ENCODE data around the gene FOXI3.

Gene FOXI3

GRCh38 chr2:88452565-88452905 is at the start of gene FOXI3:
Gene FOXI3 (minus strand): TSS chr2:88452693. CDS start chr2:88452535, 158 bp downstream.
- H3K9ac ChIP-seq (ENCODE audit: low read length in 5 of 5) = no peak within 1 kb of the TSS
- H3K9me3 ChIP-seq (ENCODE audit: control insufficient read depth in 5 of 5, low read length in 5 of 5) = peaks cover 0 to 2% (median 0%) of the 10 kb centered on the region in 5 donors
- peak within 1 kb of the TSS in 1 of 5 donors; percentile 44 for H3K4me3 ChIP-seq (ENCODE audit: low read depth in 1 of 5, low read length in 5 of 5)
- peaks cover 0 to 11% (median 4%) of the 10 kb centered on the region in 5 donors for H3K4me1 ChIP-seq (ENCODE audit: control insufficient read depth in 5 of 5, insufficient read depth in 5 of 5, low read length in 5 of 5)
- peaks cover 32 to 56% (median 39%) of the 10 kb centered on the region in 5 donors for H3K27me3 ChIP-seq (ENCODE audit: control insufficient read depth in 5 of 5, insufficient read depth in 4 of 5, low read length in 5 of 5)
- no peak within 1 kb of the TSS for H3K27ac ChIP-seq (ENCODE audit: low read depth, low read length)
- no peaks in the 10 kb centered on the region for H3K36me3 ChIP-seq (ENCODE audit: control insufficient read depth in 5 of 5, insufficient read depth in 5 of 5, low read length in 5 of 5)

GRCh38 chr2:88500691-88501090 is 48.2 kb upstream of the FOXI3 start:
- Histone ChIP-seq H3K9ac (ENCODE audit: low read length in 5 of 5) (no peak overlapping the region), H3K4me1 (ENCODE audit: control insufficient read depth in 5 of 5, insufficient read depth in 5 of 5, low read length in 5 of 5) (no peaks in the 10 kb centered on the region), H3K9me3 (ENCODE audit: control insufficient read depth in 5 of 5, low read length in 5 of 5) (peaks cover 0 to 6% (median 3%) of the 10 kb centered on the region in 5 donors), H3K4me3 (ENCODE audit: low read depth in 1 of 5, low read length in 5 of 5) (no peak overlapping the region), H3K27ac (ENCODE audit: low read depth, low read length) (no peak overlapping the region), H3K36me3 (ENCODE audit: control insufficient read depth in 5 of 5, insufficient read depth in 5 of 5, low read length in 5 of 5) (no peaks in the 10 kb centered on the region), H3K27me3 (ENCODE audit: control insufficient read depth in 5 of 5, insufficient read depth in 4 of 5, low read length in 5 of 5) (peaks cover 0 to 3% (median 0%) of the 10 kb centered on the region in 5 donors)

- peaks cover 0 to 6% (median 3%) of the 10 kb centered on the region in 5 donors for H3K9me3 ChIP-seq (ENCODE audit: control insufficient read depth in 5 of 5, low read length in 5 of 5)
- peaks cover 0 to 3% (median 0%) of the 10 kb centered on the region in 5 donors for H3K27me3 ChIP-seq (ENCODE audit: control insufficient read depth in 5 of 5, insufficient read depth in 4 of 5, low read length in 5 of 5)
- no peaks in the 10 kb centered on the region for H3K4me1 ChIP-seq (ENCODE audit: control insufficient read depth in 5 of 5, insufficient read depth in 5 of 5, low read length in 5 of 5)
- H3K4me3 ChIP-seq (ENCODE audit: low read depth in 1 of 5, low read length in 5 of 5) = no peak overlapping the region
- no peaks in the 10 kb centered on the region for H3K36me3 ChIP-seq (ENCODE audit: control insufficient read depth in 5 of 5, insufficient read depth in 5 of 5, low read length in 5 of 5)
- no peak overlapping the region for H3K27ac ChIP-seq (ENCODE audit: low read depth, low read length)
- no peak overlapping the region for H3K9ac ChIP-seq (ENCODE audit: low read length in 5 of 5)
These were observed 46.7 kb upstream of the FOXI3 start for GRCh38 chr2:88499204-88499603.

GRCh38 chr2:88493481-88493880 is 41.0 kb upstream of the FOXI3 start:
- Histone ChIP-seq H3K27ac (ENCODE audit: low read depth, low read length) (no peak overlapping the region), H3K9ac (ENCODE audit: low read length in 5 of 5) (no peak overlapping the region)

GRCh38 chr2:88492002-88492401 is 39.5 kb upstream of the FOXI3 start:
- no peak overlapping the region for H3K9ac ChIP-seq (ENCODE audit: low read length in 5 of 5)
- H3K27me3 ChIP-seq (ENCODE audit: control insufficient read depth in 5 of 5, insufficient read depth in 4 of 5, low read length in 5 of 5) = no peaks in the 10 kb centered on the region
- H3K36me3 ChIP-seq (ENCODE audit: control insufficient read depth in 5 of 5, insufficient read depth in 5 of 5, low read length in 5 of 5) = no peaks in the 10 kb centered on the region
- no peaks in the 10 kb centered on the region for H3K4me1 ChIP-seq (ENCODE audit: control insufficient read depth in 5 of 5, insufficient read depth in 5 of 5, low read length in 5 of 5)
- no peaks in the 10 kb centered on the region for H3K9me3 ChIP-seq (ENCODE audit: control insufficient read depth in 5 of 5, low read length in 5 of 5)
- no peak overlapping the region for H3K27ac ChIP-seq (ENCODE audit: low read depth, low read length)
- H3K4me3 ChIP-seq (ENCODE audit: low read depth in 1 of 5, low read length in 5 of 5) = no peak overlapping the region

More at GRCh38 chr2:88493481-88493880, 41.0 kb upstream of the FOXI3 start:
- no peaks in the 10 kb centered on the region for H3K9me3 ChIP-seq (ENCODE audit: control insufficient read depth in 5 of 5, low read length in 5 of 5)
- no peak overlapping the region for H3K4me3 ChIP-seq (ENCODE audit: low read depth in 1 of 5, low read length in 5 of 5)
- no peaks in the 10 kb centered on the region for H3K4me1 ChIP-seq (ENCODE audit: control insufficient read depth in 5 of 5, insufficient read depth in 5 of 5, low read length in 5 of 5)
- no peaks in the 10 kb centered on the region for H3K36me3 ChIP-seq (ENCODE audit: control insufficient read depth in 5 of 5, insufficient read depth in 5 of 5, low read length in 5 of 5)
- H3K27me3 ChIP-seq (ENCODE audit: control insufficient read depth in 5 of 5, insufficient read depth in 4 of 5, low read length in 5 of 5) = peaks cover 0 to 3% (median 0%) of the 10 kb centered on the region in 5 donors

GRCh38 chr2:88489181-88489580 is 36.7 kb upstream of the FOXI3 start:
- Histone ChIP-seq H3K27ac (ENCODE audit: low read depth, low read length) (no peak overlapping the region), H3K9ac (ENCODE audit: low read length in 5 of 5) (no peak overlapping the region), H3K4me3 (ENCODE audit: low read depth in 1 of 5, low read length in 5 of 5) (no peak overlapping the region), H3K4me1 (ENCODE audit: control insufficient read depth in 5 of 5, insufficient read depth in 5 of 5, low read length in 5 of 5) (no peaks in the 10 kb centered on the region), H3K9me3 (ENCODE audit: control insufficient read depth in 5 of 5, low read length in 5 of 5) (no peaks in the 10 kb centered on the region), H3K36me3 (ENCODE audit: control insufficient read depth in 5 of 5, insufficient read depth in 5 of 5, low read length in 5 of 5) (no peaks in the 10 kb centered on the region), H3K27me3 (ENCODE audit: control insufficient read depth in 5 of 5, insufficient read depth in 4 of 5, low read length in 5 of 5) (no peaks in the 10 kb centered on the region)

- Histone ChIP-seq H3K27ac (ENCODE audit: low read depth, low read length) (no peak overlapping the region), H3K36me3 (ENCODE audit: control insufficient read depth in 5 of 5, insufficient read depth in 5 of 5, low read length in 5 of 5) (no peaks in the 10 kb centered on the region), H3K4me1 (ENCODE audit: control insufficient read depth in 5 of 5, insufficient read depth in 5 of 5, low read length in 5 of 5) (no peaks in the 10 kb centered on the region), H3K9me3 (ENCODE audit: control insufficient read depth in 5 of 5, low read length in 5 of 5) (no peaks in the 10 kb centered on the region), H3K9ac (ENCODE audit: low read length in 5 of 5) (no peak overlapping the region), H3K4me3 (ENCODE audit: low read depth in 1 of 5, low read length in 5 of 5) (no peak overlapping the region), H3K27me3 (ENCODE audit: control insufficient read depth in 5 of 5, insufficient read depth in 4 of 5, low read length in 5 of 5) (peaks cover 0 to 7% (median 0%) of the 10 kb centered on the region in 5 donors)
These were observed 30.7 kb upstream of the FOXI3 start for GRCh38 chr2:88483200-88483599.

GRCh38 chr2:88481691-88482336 is 29.3 kb upstream of the FOXI3 start:
- Histone ChIP-seq H3K36me3 (ENCODE audit: control insufficient read depth in 5 of 5, insufficient read depth in 5 of 5, low read length in 5 of 5) (no peaks in the 10 kb centered on the region), H3K9me3 (ENCODE audit: control insufficient read depth in 5 of 5, low read length in 5 of 5) (no peaks in the 10 kb centered on the region), H3K9ac (ENCODE audit: low read length in 5 of 5) (no peak overlapping the region), H3K27me3 (ENCODE audit: control insufficient read depth in 5 of 5, insufficient read depth in 4 of 5, low read length in 5 of 5) (peaks cover 0 to 7% (median 0%) of the 10 kb centered on the region in 5 donors), H3K4me1 (ENCODE audit: control insufficient read depth in 5 of 5, insufficient read depth in 5 of 5, low read length in 5 of 5) (no peaks in the 10 kb centered on the region), H3K27ac (ENCODE audit: low read depth, low read length) (no peak overlapping the region), H3K4me3 (ENCODE audit: low read depth in 1 of 5, low read length in 5 of 5) (no peak overlapping the region)

GRCh38 chr2:88472811-88473210 is 20.3 kb upstream of the FOXI3 start:
- no peak overlapping the region for H3K4me3 ChIP-seq (ENCODE audit: low read depth in 1 of 5, low read length in 5 of 5)
- H3K4me1 ChIP-seq (ENCODE audit: control insufficient read depth in 5 of 5, insufficient read depth in 5 of 5, low read length in 5 of 5) = no peaks in the 10 kb centered on the region
- no peaks in the 10 kb centered on the region for H3K36me3 ChIP-seq (ENCODE audit: control insufficient read depth in 5 of 5, insufficient read depth in 5 of 5, low read length in 5 of 5)
- H3K9ac ChIP-seq (ENCODE audit: low read length in 5 of 5) = no peak overlapping the region
- peaks cover 0 to 2% (median 0%) of the 10 kb centered on the region in 5 donors for H3K9me3 ChIP-seq (ENCODE audit: control insufficient read depth in 5 of 5, low read length in 5 of 5)
- no peak overlapping the region for H3K27ac ChIP-seq (ENCODE audit: low read depth, low read length)
- H3K27me3 ChIP-seq (ENCODE audit: control insufficient read depth in 5 of 5, insufficient read depth in 4 of 5, low read length in 5 of 5) = peaks cover 0 to 5% (median 4%) of the 10 kb centered on the region in 5 donors

GRCh38 chr2:88471083-88471942 is 18.8 kb upstream of the FOXI3 start:
- Histone ChIP-seq H3K27ac (ENCODE audit: low read depth, low read length) (no peak overlapping the region), H3K9ac (ENCODE audit: low read length in 5 of 5) (no peak overlapping the region), H3K36me3 (ENCODE audit: control insufficient read depth in 5 of 5, insufficient read depth in 5 of 5, low read length in 5 of 5) (no peaks in the 10 kb centered on the region), H3K27me3 (ENCODE audit: control insufficient read depth in 5 of 5, insufficient read depth in 4 of 5, low read length in 5 of 5) (peaks cover 0 to 5% (median 4%) of the 10 kb centered on the region in 5 donors), H3K4me1 (ENCODE audit: control insufficient read depth in 5 of 5, insufficient read depth in 5 of 5, low read length in 5 of 5) (no peaks in the 10 kb centered on the region), H3K4me3 (ENCODE audit: low read depth in 1 of 5, low read length in 5 of 5) (no peak overlapping the region), H3K9me3 (ENCODE audit: control insufficient read depth in 5 of 5, low read length in 5 of 5) (peaks cover 0 to 2% (median 0%) of the 10 kb centered on the region in 5 donors)

Data from subcutaneous abdominal adipose tissue (tissue), 5 donors.